OCI-LY7 (cell line): ENCODE results near the gene CNTN6. TPM values are rescaled to one million over a fixed set of nuclear protein-coding genes. Genes with fewer than 3 reads are reported as not detected.

Experiments
- BruUV-seq: library from RNA; stranded (reverse); fragments of 400-500 nt; replicated peaks from 2 replicates; lab custom pipeline; 2021; lab: Mats Ljungman, UMichigan
- CTCF ChIA-PET: fragments of 300-600 bp; sonication (Branson Sonifier 250); formaldehyde crosslinking; loops from one replicate; lab custom pipeline; 2022; ENCODE audit warnings: antibody characterized with exemption; ENCODE audit not compliant: unreplicated experiment; lab: Charles Lee
- POLR2A ChIA-PET: fragments of 300-600 bp; sonication (Branson Sonifier 250); formaldehyde crosslinking; loops from one replicate; lab custom pipeline; 2022; ENCODE audit warnings: antibody characterized with exemption; lab: Charles Lee
- DNase-seq: peaks from one replicate; pipeline ENCODE4 v3.0.0-alpha.2; 2015; ENCODE audit warnings: low spot score
- H2AFZ ChIP-seq: fragments of 200-600 bp; sonication (generic), shearing (Covaris generic); 2 replicates; pipeline ENCODE4 v1.6.1; 2014; ENCODE audit warnings: mild to moderate bottlenecking, antibody characterized with exemption, low read length, moderate library complexity
- H3K27ac ChIP-seq: fragments of 200-600 bp; sonication (generic); 2 replicates; pipeline ENCODE4 v1.5.1; 2014; ENCODE audit warnings: mixed run types, low read depth, mild to moderate bottlenecking, moderate library complexity, low read length, inconsistent platforms; ENCODE audit not compliant: poor library complexity, severe bottlenecking
- H3K36me3 ChIP-seq: fragments of 200-600 bp; sonication (generic); 2 replicates; pipeline ENCODE4 v1.6.1; 2014; ENCODE audit warnings: mild to moderate bottlenecking, antibody characterized with exemption, low read length, moderate library complexity, mixed read lengths; ENCODE audit not compliant: insufficient read depth
- H3K4me1 ChIP-seq: fragments of 200-600 bp; sonication (generic); 2 replicates; pipeline ENCODE4 v1.5.1; 2014; ENCODE audit warnings: mild to moderate bottlenecking, low read length; ENCODE audit not compliant: insufficient read depth, poor library complexity, severe bottlenecking
- H3K4me2 ChIP-seq: fragments of 200-600 bp; sonication (generic); 2 replicates; pipeline ENCODE4 v1.6.1; 2014; ENCODE audit warnings: mild to moderate bottlenecking, low read length
- H3K4me3 ChIP-seq: fragments of 200-600 bp; sonication (generic); 2 replicates; pipeline ENCODE4 v1.5.1; 2014; ENCODE audit warnings: mild to moderate bottlenecking, low read depth, low read length; ENCODE audit not compliant: poor library complexity, severe bottlenecking
- H3K79me2 ChIP-seq: fragments of 200-600 bp; sonication (generic); 2 replicates; pipeline ENCODE4 v1.6.1; 2016; ENCODE audit warnings: low read depth, mild to moderate bottlenecking, low read length, moderate library complexity, mixed read lengths; ENCODE audit not compliant: insufficient read depth
- H3K9me2 ChIP-seq: fragments of 200-600 bp; sonication (generic); 2 replicates; pipeline ENCODE4 v1.6.1; 2016; ENCODE audit warnings: mild to moderate bottlenecking, low read length, mixed read lengths; ENCODE audit not compliant: insufficient read depth
- H3K9me3 ChIP-seq: fragments of 200-600 bp; sonication (generic); 2 replicates; pipeline ENCODE4 v1.6.1; 2014; ENCODE audit warnings: mild to moderate bottlenecking, mixed run types, low read length, mixed read lengths
- H4K20me1 ChIP-seq: fragments of 200-600 bp; sonication (generic); 2 replicates; pipeline ENCODE4 v1.6.1; 2014; ENCODE audit warnings: mild to moderate bottlenecking, antibody characterized with exemption, low read length, moderate library complexity, mixed read lengths; ENCODE audit not compliant: insufficient read depth
- EZH2phosphoT487 ChIP-seq: fragments of 200-600 bp; sonication (generic); IDR thresholded peaks from 2 replicates; pipeline ENCODE4 v1.6.1; 2018; ENCODE audit warnings: low read depth, borderline replicate concordance, mild to moderate bottlenecking, mixed run types, antibody characterized with exemption, low read length, moderate library complexity, mixed read lengths
- intact Hi-C: fragments of 100-400 bp; cut with micrococcal nuclease; formaldehyde crosslinking; loops from one replicate; pipeline ENCODE4 v1.10.0; 2022; ENCODE audit not compliant: unreplicated experiment
- total RNA-seq, 2 experiments: library from RNA; depleted of rRNA in 1 of 2; stranded (reverse); fragments of >200 nt in 1 of 2; shearing (Covaris generic) in 1 of 2; gene quantifications; 2 replicates each; pipeline ENCODE4 v1.2.3, GENCODE V29; 2014 to 2022
- TF ChIP-seq, protein P1 (sequence below): fragments of 200-600 bp; sonication (generic); conservative IDR thresholded peaks from 2 replicates; pipeline ENCODE4 v1.5.1; 2014; ENCODE audit warnings: mild to moderate bottlenecking, antibody characterized with exemption, low read length, moderate library complexity, mixed read lengths

Gene CNTN6
- total RNA-seq, 2 experiments from 2014 or later: not detected

GRCh38 chr3:1207904-1208303 is 115.1 kb downstream of the CNTN6 start:
- POLR2A ChIA-PET: no interaction called here
- no peak for DNase-seq
- CTCF ChIA-PET: no interaction called here
- intact Hi-C loops: no loop called here
- H2AFZ ChIP-seq: no peak overlapping the region
- H3K79me2 ChIP-seq: no peaks in the 10 kb centered on the region
- no peaks in the 10 kb centered on the region for H3K9me3 ChIP-seq
- H3K4me1 ChIP-seq: no peaks in the 10 kb centered on the region
- H3K36me3 ChIP-seq: no peaks in the 10 kb centered on the region
- BruUV-seq: no TSS peak
- no peaks in the 10 kb centered on the region for H4K20me1 ChIP-seq
- TF ChIP-seq EZH2phosphoT487: no peak
- TF ChIP-seq, protein P1, sequence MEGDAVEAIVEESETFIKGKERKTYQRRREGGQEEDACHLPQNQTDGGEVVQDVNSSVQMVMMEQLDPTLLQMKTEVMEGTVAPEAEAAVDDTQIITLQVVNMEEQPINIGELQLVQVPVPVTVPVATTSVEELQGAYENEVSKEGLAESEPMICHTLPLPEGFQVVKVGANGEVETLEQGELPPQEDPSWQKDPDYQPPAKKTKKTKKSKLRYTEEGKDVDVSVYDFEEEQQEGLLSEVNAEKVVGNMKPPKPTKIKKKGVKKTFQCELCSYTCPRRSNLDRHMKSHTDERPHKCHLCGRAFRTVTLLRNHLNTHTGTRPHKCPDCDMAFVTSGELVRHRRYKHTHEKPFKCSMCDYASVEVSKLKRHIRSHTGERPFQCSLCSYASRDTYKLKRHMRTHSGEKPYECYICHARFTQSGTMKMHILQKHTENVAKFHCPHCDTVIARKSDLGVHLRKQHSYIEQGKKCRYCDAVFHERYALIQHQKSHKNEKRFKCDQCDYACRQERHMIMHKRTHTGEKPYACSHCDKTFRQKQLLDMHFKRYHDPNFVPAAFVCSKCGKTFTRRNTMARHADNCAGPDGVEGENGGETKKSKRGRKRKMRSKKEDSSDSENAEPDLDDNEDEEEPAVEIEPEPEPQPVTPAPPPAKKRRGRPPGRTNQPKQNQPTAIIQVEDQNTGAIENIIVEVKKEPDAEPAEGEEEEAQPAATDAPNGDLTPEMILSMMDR: no peak
- no peaks in the 10 kb centered on the region for H3K9me2 ChIP-seq
- no peak overlapping the region for H3K4me3 ChIP-seq
- no peak overlapping the region for H3K27ac ChIP-seq
- H3K4me2 ChIP-seq: no peak overlapping the region

DNA sequence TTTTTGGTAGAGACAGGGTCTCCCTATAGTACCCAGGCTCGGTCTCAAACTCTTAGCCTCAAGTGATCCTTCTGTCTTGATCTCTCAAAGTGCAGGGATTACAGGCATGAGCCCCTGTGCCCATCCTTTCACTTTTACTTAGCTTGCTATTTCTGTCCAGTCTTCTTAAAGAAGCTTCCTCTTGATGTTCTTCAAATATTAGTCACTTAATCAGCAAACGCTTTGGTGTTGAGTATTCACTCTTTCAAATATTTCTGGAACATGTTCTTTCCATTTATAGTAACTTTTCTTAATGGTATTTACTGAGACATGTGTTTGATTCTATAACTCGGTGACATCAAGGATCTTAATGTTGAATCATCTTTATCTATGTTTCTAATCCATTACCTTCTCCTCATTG is 122.1 kb downstream of the CNTN6 start:
- no TSS peak for BruUV-seq
- H4K20me1 ChIP-seq: no peaks in the 10 kb centered on the region
- H3K4me3 ChIP-seq: no peak overlapping the region
- no peaks in the 10 kb centered on the region for H3K4me1 ChIP-seq
- H3K79me2 ChIP-seq: no peaks in the 10 kb centered on the region
- CTCF ChIA-PET: no interaction called here
- intact Hi-C loops: no loop called here
- TF ChIP-seq EZH2phosphoT487: no peak
- TF ChIP-seq, protein P1: no peak
- H3K4me2 ChIP-seq: no peak overlapping the region
- H3K9me3 ChIP-seq: no peaks in the 10 kb centered on the region
- H3K36me3 ChIP-seq: no peaks in the 10 kb centered on the region
- POLR2A ChIA-PET: no interaction called here
- DNase-seq: no peak
- H3K27ac ChIP-seq: no peak overlapping the region
- H2AFZ ChIP-seq: no peak overlapping the region
- H3K9me2 ChIP-seq: no peaks in the 10 kb centered on the region

- ChIA-PET POLR2A (interaction anchor here (0.7 kb wide), 1 partner anchor 299 kb away, joined by 4 read pairs; no protein-coding TSS in a partner anchor), CTCF (no interaction called here)
- TF ChIP-seq EZH2phosphoT487: no peak
- TF ChIP-seq, protein P1: no peak
- Histone ChIP-seq H3K79me2 (no peaks in the 10 kb centered on the region), H3K4me2 (no peak overlapping the region), H3K27ac (no peak overlapping the region), H2AFZ (no peak overlapping the region), H3K4me3 (no peak overlapping the region), H3K9me2 (no peaks in the 10 kb centered on the region), H4K20me1 (no peaks in the 10 kb centered on the region), H3K9me3 (no peaks in the 10 kb centered on the region), H3K4me1 (no peaks in the 10 kb centered on the region), H3K36me3 (no peaks in the 10 kb centered on the region)
- DNase-seq: no peak
- intact Hi-C loops: no loop called here
- no TSS peak for BruUV-seq
Measured at GRCh38 chr3:1216856-1217255, 124.0 kb downstream of the CNTN6 start.
